HepG2 (cell line): Measurements from ENCODE around the gene RAB1B. TPM values are rescaled to one million over a fixed set of nuclear protein-coding genes. Genes with fewer than 3 reads are reported as not detected.

ENCODE experiments used
- GABPB1 ChIP-seq: IDR thresholded peaks from 2 replicates; pipeline ENCODE4 v1.6.1; 2016; ENCODE audit warnings: mild to moderate bottlenecking, missing genetic modification reagents, moderate library complexity, missing compliant biosample characterization
- HMG20A ChIP-seq: IDR thresholded peaks from 2 replicates; pipeline ENCODE4 v1.6.1; 2016; ENCODE audit warnings: borderline replicate concordance
- HOXA9 ChIP-seq: sonication (generic); formaldehyde crosslinking; IDR thresholded peaks from 2 replicates; pipeline ENCODE4 v1.8.1; 2022; ENCODE audit warnings: missing genetic modification reagents, mild to moderate bottlenecking, moderate library complexity, borderline replicate concordance
- MIER2 ChIP-seq: IDR thresholded peaks from 2 replicates; pipeline ENCODE4 v1.6.1; 2016; ENCODE audit warnings: missing biosample characterization, missing genetic modification reagents
- THAP11 ChIP-seq: IDR thresholded peaks from 2 replicates; pipeline ENCODE4 v1.6.1; 2016; ENCODE audit warnings: missing biosample characterization, missing genetic modification reagents
- ZNF224 ChIP-seq: sonication (generic); formaldehyde crosslinking; IDR thresholded peaks from 2 replicates; pipeline ENCODE4 v1.5.0; 2020; ENCODE audit warnings: mild to moderate bottlenecking, missing genetic modification reagents
- ZNF292 ChIP-seq: sonication (generic); formaldehyde crosslinking; IDR thresholded peaks from 2 replicates; pipeline ENCODE4 v1.8.1; 2022; ENCODE audit warnings: mild to moderate bottlenecking, low read depth, missing genetic modification reagents, borderline replicate concordance
- ZNF331 ChIP-seq: sonication (generic); formaldehyde crosslinking; IDR thresholded peaks from 2 replicates; pipeline ENCODE4 v1.4.0; 2020; ENCODE audit warnings: missing genetic modification reagents
- ZNF605 ChIP-seq: sonication (generic); formaldehyde crosslinking; IDR thresholded peaks from 2 replicates; pipeline ENCODE4 v1.8.0; 2022; ENCODE audit warnings: mild to moderate bottlenecking, missing genetic modification reagents
- ZNF775 ChIP-seq: sonication (generic); formaldehyde crosslinking; IDR thresholded peaks from 2 replicates; pipeline ENCODE4 v1.4.0; 2020; ENCODE audit warnings: missing genetic modification reagents, mild to moderate bottlenecking, moderate library complexity, borderline replicate concordance
- ZNF841 ChIP-seq: sonication (generic); formaldehyde crosslinking; IDR thresholded peaks from 2 replicates; pipeline ENCODE4 v1.8.1; 2023; ENCODE audit warnings: missing genetic modification reagents, borderline replicate concordance
- ZSCAN31 ChIP-seq: sonication (generic); formaldehyde crosslinking; IDR thresholded peaks from 2 replicates; pipeline ENCODE4 v1.5.0; 2020; ENCODE audit warnings: low read depth, mild to moderate bottlenecking, missing genetic modification reagents
- polyA plus RNA-seq, 8 experiments: library from polyadenylated mRNA; depleted of rRNA in 3 of 8; stranded (reverse) in 7 of 8; unstranded in 1 of 8; fragments of >200 nt; fragmentation: Illumina TruSeq in 4 of 8; extraction: Trizol in 4 of 8; gene quantifications; 2 replicates each; pipeline versions ENCODE4 v1.2.1 to v1.2.3, GENCODE V29; 2011 to 2016; ENCODE audit warnings: low read depth in 4 of 8, missing spikeins in 1 of 8, mixed read lengths in 1 of 8; ENCODE audit not compliant: insufficient read depth in 1 of 8
- total RNA-seq, 5 experiments: library from RNA; depleted of rRNA; stranded (reverse); fragments of >200 nt; fragmentation: Illumina TruSeq; extraction: Trizol; gene quantifications; 2 replicates each; pipeline ENCODE4 v1.2.3, GENCODE V29; 2016; ENCODE audit warnings: low read depth in 1 of 5
- TF ChIP-seq, protein P1 (sequence below): sonication (generic); formaldehyde crosslinking; IDR thresholded peaks from 2 replicates; pipeline ENCODE4 v1.4.0; 2020; ENCODE audit warnings: mild to moderate bottlenecking, missing genetic modification reagents
- TF ChIP-seq, protein P2 (sequence below), 2 experiments: fragments of 450-650 bp in 1 of 2; sonication (generic) in 1 of 2; formaldehyde crosslinking in 1 of 2; IDR thresholded peaks; 2 replicates each; pipeline versions ENCODE4 v1.6.1 to v1.8.0; 2016 to 2022; ENCODE audit warnings: antibody characterized with exemption in 1 of 2, mild to moderate bottlenecking in 1 of 2, missing genetic modification reagents in 1 of 2

RAB1B gene
- total and polyA plus RNA-seq, 2 of the 13 experiments (the other 11 are each of a cell fraction or from before 2014, with no cell fraction given) = 77.9 to 87.9 TPM

DNA sequence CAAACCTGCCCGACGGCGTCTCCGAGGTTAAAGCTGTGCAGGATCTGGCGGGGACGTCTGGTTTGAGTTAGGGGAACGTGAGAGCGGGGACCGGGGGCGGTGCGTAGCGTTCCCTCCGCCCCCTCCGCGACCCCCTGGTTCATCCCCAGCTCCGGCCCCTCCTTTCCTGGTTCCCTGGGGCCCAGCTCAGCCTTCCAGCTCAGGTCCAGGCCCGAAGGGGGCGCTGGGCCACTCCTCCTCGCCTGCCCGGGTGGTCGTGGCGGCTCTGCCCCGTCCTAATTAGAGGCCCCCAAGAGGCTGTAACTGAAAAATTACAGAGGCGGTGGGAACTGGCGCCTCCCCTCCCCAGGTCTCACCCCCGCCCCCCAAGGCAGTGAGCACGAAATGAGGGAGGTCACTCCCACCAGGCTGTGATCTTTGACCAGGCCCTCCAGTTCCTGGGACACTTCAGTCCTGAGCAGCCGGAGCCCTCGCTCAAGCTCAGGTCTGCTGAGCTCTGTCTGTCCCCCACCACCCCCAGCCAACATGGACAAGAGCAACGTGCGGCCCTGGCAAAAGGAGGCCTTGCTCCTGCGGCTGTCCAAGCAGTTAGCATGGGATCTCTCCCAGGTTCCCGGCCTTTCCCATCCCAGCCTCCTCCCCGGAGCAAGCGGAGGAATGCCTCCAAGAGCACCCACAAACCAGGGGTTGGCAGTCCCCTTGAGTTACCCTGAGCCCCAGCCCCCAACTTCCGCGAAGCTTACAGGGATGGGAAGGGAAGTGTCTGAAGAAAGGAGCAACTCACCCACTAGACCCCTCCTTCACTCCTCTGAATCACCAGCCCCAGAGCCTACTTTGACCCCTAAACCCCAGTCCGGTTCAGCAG lies 45.1 kb downstream of the RAB1B start (continued):
- TF ChIP-seq, protein P1, sequence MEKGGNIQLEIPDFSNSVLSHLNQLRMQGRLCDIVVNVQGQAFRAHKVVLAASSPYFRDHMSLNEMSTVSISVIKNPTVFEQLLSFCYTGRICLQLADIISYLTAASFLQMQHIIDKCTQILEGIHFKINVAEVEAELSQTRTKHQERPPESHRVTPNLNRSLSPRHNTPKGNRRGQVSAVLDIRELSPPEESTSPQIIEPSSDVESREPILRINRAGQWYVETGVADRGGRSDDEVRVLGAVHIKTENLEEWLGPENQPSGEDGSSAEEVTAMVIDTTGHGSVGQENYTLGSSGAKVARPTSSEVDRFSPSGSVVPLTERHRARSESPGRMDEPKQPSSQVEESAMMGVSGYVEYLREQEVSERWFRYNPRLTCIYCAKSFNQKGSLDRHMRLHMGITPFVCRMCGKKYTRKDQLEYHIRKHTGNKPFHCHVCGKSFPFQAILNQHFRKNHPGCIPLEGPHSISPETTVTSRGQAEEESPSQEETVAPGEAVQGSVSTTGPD (CRISPR knock-in tag) = no peak
- no peak for TF ChIP-seq ZNF841
- no peak for TF ChIP-seq THAP11 (CRISPR knock-in tag)
- TF ChIP-seq ZNF605 (CRISPR knock-in tag) = no peak; the same call in 1 of the 2 replicates
- TF ChIP-seq ZNF292 (CRISPR knock-in tag) = no peak
- TF ChIP-seq HMG20A (CRISPR knock-in tag) = no peak
- TF ChIP-seq GABPB1 (CRISPR knock-in tag) = peak; percentile 9; the same call in 1 of the 2 replicates
- TF ChIP-seq, protein P2, sequence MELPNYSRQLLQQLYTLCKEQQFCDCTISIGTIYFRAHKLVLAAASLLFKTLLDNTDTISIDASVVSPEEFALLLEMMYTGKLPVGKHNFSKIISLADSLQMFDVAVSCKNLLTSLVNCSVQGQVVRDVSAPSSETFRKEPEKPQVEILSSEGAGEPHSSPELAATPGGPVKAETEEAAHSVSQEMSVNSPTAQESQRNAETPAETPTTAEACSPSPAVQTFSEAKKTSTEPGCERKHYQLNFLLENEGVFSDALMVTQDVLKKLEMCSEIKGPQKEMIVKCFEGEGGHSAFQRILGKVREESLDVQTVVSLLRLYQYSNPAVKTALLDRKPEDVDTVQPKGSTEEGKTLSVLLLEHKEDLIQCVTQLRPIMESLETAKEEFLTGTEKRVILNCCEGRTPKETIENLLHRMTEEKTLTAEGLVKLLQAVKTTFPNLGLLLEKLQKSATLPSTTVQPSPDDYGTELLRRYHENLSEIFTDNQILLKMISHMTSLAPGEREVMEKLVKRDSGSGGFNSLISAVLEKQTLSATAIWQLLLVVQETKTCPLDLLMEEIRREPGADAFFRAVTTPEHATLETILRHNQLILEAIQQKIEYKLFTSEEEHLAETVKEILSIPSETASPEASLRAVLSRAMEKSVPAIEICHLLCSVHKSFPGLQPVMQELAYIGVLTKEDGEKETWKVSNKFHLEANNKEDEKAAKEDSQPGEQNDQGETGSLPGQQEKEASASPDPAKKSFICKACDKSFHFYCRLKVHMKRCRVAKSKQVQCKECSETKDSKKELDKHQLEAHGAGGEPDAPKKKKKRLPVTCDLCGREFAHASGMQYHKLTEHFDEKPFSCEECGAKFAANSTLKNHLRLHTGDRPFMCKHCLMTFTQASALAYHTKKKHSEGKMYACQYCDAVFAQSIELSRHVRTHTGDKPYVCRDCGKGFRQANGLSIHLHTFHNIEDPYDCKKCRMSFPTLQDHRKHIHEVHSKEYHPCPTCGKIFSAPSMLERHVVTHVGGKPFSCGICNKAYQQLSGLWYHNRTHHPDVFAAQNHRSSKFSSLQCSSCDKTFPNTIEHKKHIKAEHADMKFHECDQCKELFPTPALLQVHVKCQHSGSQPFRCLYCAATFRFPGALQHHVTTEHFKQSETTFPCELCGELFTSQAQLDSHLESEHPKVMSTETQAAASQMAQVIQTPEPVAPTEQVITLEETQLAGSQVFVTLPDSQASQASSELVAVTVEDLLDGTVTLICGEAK (IDR thresholded peaks at IDR 0.05) = no peak
- TF ChIP-seq, protein P2 (CRISPR knock-in tag; IDR thresholded peaks at IDR 0.05) = no peak
- no peak for TF ChIP-seq MIER2 (CRISPR knock-in tag)
- TF ChIP-seq ZSCAN31 = no peak
- TF ChIP-seq HOXA9 = no peak
- peak; percentile 29; the same call in 1 of the 2 replicates for TF ChIP-seq ZNF331 (CRISPR knock-in tag)
- no peak for TF ChIP-seq ZNF775 (CRISPR knock-in tag)
- TF ChIP-seq ZNF224 = no peak
